GM12873 (cell line): Measurements from ENCODE around the gene TPSD1.

Experiments used
- CTCF ChIP-seq: IDR thresholded peaks from 2 replicates; pipeline ENCODE4 v1.5.1; 2012; ENCODE audit warnings: low read depth, mild to moderate bottlenecking, moderate library complexity, low read length, control low read depth; ENCODE audit not compliant: insufficient read depth; ENCODE audit errors: missing control alignments

TPSD1 gene

GRCh38 chr16:1300664-1301476 is 45.0 kb downstream of the TPSD1 start:
- peak; percentile 94 for TF ChIP-seq CTCF

GRCh38 chr16:1301562-1301961 is 45.7 kb downstream of the TPSD1 start:
- no peak for TF ChIP-seq CTCF

- no peak for TF ChIP-seq CTCF
These were observed 50.0 kb downstream of the TPSD1 start for GRCh38 chr16:1305823-1306222.

- no peak for TF ChIP-seq CTCF
These were observed 50.5 kb downstream of the TPSD1 start for GRCh38 chr16:1306334-1306733.

GRCh38 chr16:1308036-1308976 is 52.4 kb downstream of the TPSD1 start:
- TF ChIP-seq CTCF: no peak
